H1 (cell line): ENCODE results near the gene UNC13C. TPM values are rescaled to one million over a fixed set of nuclear protein-coding genes. Genes with fewer than 3 reads are reported as not detected.

Experiments used
- CTCF ChIA-PET: fragments of 300-600 bp; sonication (Branson Sonifier 250); formaldehyde crosslinking; loops from one replicate; lab custom pipeline; 2021; ENCODE audit not compliant: partially characterized antibody; lab: Charles Lee
- POLR2A ChIA-PET: fragments of 300-600 bp; sonication (Branson Sonifier 250); formaldehyde crosslinking; loops from one replicate; lab custom pipeline; 2021; ENCODE audit warnings: inconsistent platforms; ENCODE audit not compliant: partially characterized antibody; lab: Charles Lee
- DNase-seq, 2 experiments: peaks; one replicate each; pipeline versions ENCODE4 v3.0.0 to v3.0.0-alpha.2; 2010 to 2022; ENCODE audit warnings: low spot score in 2 of 2, low read depth in 1 of 2, mixed read lengths in 1 of 2
- FAIRE-seq: peaks from 2 replicates; lab custom pipeline; 2011; peaks lifted over from hg19 to GRCh38; lab: Jason Lieb, UNC
- H2AFZ ChIP-seq: 2 replicates; pipeline ENCODE4 v1.8.1; 2012; ENCODE audit warnings: low read length, inconsistent platforms
- H2AK5ac ChIP-seq: 2 replicates; pipeline ENCODE4 v1.6.1; 2013; ENCODE audit warnings: low read depth, low read length
- H2BK120ac ChIP-seq: replicated peaks from 2 replicates; pipeline ENCODE3; 2013; ENCODE audit warnings: low read depth, low read length, inconsistent platforms
- H2BK12ac ChIP-seq: 2 replicates; pipeline ENCODE4 v1.6.1; 2013; ENCODE audit warnings: low read depth, low read length
- H2BK15ac ChIP-seq: 2 replicates; pipeline ENCODE4 v1.6.1; 2013; ENCODE audit warnings: low read length
- H2BK20ac ChIP-seq: 2 replicates; pipeline ENCODE4 v1.6.1; 2013; ENCODE audit warnings: low read length
- H2BK5ac ChIP-seq: 2 replicates; pipeline ENCODE4 v1.6.1; 2013; ENCODE audit warnings: low read depth, low read length
- H3K14ac ChIP-seq: 2 replicates; pipeline ENCODE4 v1.6.1; 2013; ENCODE audit warnings: inconsistent platforms; ENCODE audit not compliant: insufficient read length
- H3K18ac ChIP-seq: 2 replicates; pipeline ENCODE4 v1.6.1; 2013; ENCODE audit warnings: low read length; ENCODE audit errors: extremely low read depth
- H3K23ac ChIP-seq: 2 replicates; pipeline ENCODE4 v1.6.1; 2013; ENCODE audit warnings: inconsistent platforms; ENCODE audit not compliant: insufficient read length
- H3K23me2 ChIP-seq: 2 replicates; pipeline ENCODE4 v1.6.1; 2013; ENCODE audit warnings: low read depth, low read length
- H3K27ac ChIP-seq: 2 replicates; pipeline ENCODE4 v1.6.1; 2011; ENCODE audit warnings: low read depth, low read length, inconsistent platforms
- H3K27me3 ChIP-seq, 4 experiments: replicated peaks in 1 of 4; 1 replicate in 1 of 4; 2 replicates in 3 of 4; pipeline versions ENCODE4 v1.6.1 to v1.8.1; 2011 to 2013; ENCODE audit warnings: low read length in 3 of 4, mild to moderate bottlenecking in 3 of 4, inconsistent platforms in 2 of 4, mixed read lengths in 2 of 4, moderate library complexity in 1 of 4; ENCODE audit not compliant: control insufficient read depth in 3 of 4, insufficient read depth in 3 of 4; ENCODE audit errors: extremely low read depth in 1 of 4
- H3K36me3 ChIP-seq, 4 experiments: 2 replicates each; pipeline versions ENCODE4 v1.6.1 to v1.8.1; 2011 to 2013; ENCODE audit warnings: mild to moderate bottlenecking in 4 of 4, low read length in 3 of 4, moderate library complexity in 2 of 4, control low read depth in 1 of 4, inconsistent platforms in 1 of 4; ENCODE audit not compliant: insufficient read depth in 4 of 4, control insufficient read depth in 2 of 4
- H3K4ac ChIP-seq: replicated peaks from 2 replicates; pipeline ENCODE3; 2013; ENCODE audit warnings: low read length, low read depth, mixed read lengths, inconsistent platforms; ENCODE audit not compliant: insufficient read length
- H3K4me1 ChIP-seq, 4 experiments: replicated peaks in 1 of 4; 1 replicate in 1 of 4; 2 replicates in 3 of 4; pipeline versions ENCODE4 v1.6.1 to v1.8.1; 2011 to 2013; ENCODE audit warnings: low read length in 3 of 4, inconsistent platforms in 2 of 4, mixed read lengths in 1 of 4; ENCODE audit not compliant: insufficient read depth in 4 of 4, control insufficient read depth in 3 of 4
- H3K4me2 ChIP-seq, 2 experiments: 2 replicates each; pipeline versions ENCODE4 v1.6.1 to v1.8.1; 2011 to 2013; ENCODE audit warnings: low read depth in 2 of 2, low read length in 2 of 2, control low read depth in 1 of 2, inconsistent platforms in 1 of 2, mild to moderate bottlenecking in 1 of 2; ENCODE audit not compliant: insufficient read depth in 1 of 2
- H3K4me3 ChIP-seq, 4 experiments: fragments of 200-600, 300-600 bp in 1 of 4; sonication (generic), shearing (Covaris generic), sonication (Bioruptor Twin) in 1 of 4; 2 replicates each; pipeline versions ENCODE4 v1.5.1 to v1.8.1; 2011 to 2016; ENCODE audit warnings: low read length in 4 of 4, low read depth in 3 of 4, control low read depth in 2 of 4, inconsistent platforms in 2 of 4, mild to moderate bottlenecking in 2 of 4, mixed read lengths in 1 of 4, moderate library complexity in 1 of 4; ENCODE audit not compliant: insufficient read depth in 2 of 4; ENCODE audit errors: extremely low read depth in 1 of 4
- H3K56ac ChIP-seq: replicated peaks from 2 replicates; pipeline ENCODE3; 2013; ENCODE audit warnings: low read depth, mild to moderate bottlenecking, mixed read lengths, low read length, inconsistent platforms; ENCODE audit not compliant: insufficient read length
- H3K79me1 ChIP-seq: 2 replicates; pipeline ENCODE4 v1.6.1; 2013; ENCODE audit warnings: low read depth, low read length, control low read depth
- H3K79me2 ChIP-seq, 2 experiments: 2 replicates each; pipeline versions ENCODE4 v1.6.1 to v1.8.1; 2012 to 2013; ENCODE audit warnings: low read length in 2 of 2, mild to moderate bottlenecking in 2 of 2, inconsistent platforms in 1 of 2; ENCODE audit not compliant: insufficient read depth in 2 of 2, control insufficient read depth in 1 of 2
- H3K9ac ChIP-seq, 4 experiments: replicated peaks in 1 of 4; 1 replicate in 1 of 4; 2 replicates in 3 of 4; pipeline versions ENCODE4 v1.6.1 to v1.8.1; 2011 to 2013; ENCODE audit warnings: low read depth in 3 of 4, low read length in 3 of 4, control low read depth in 2 of 4, mild to moderate bottlenecking in 2 of 4, moderate library complexity in 2 of 4, inconsistent platforms in 1 of 4; ENCODE audit errors: extremely low read depth in 1 of 4
- H3K9me3 ChIP-seq, 2 experiments: 2 replicates each; pipeline versions ENCODE4 v1.6.1 to v1.8.1; 2012 to 2013; ENCODE audit warnings: mild to moderate bottlenecking in 2 of 2, moderate library complexity in 2 of 2, control low read depth in 1 of 2, inconsistent platforms in 1 of 2, low read depth in 1 of 2, low read length in 1 of 2, mixed read lengths in 1 of 2; ENCODE audit not compliant: insufficient read depth in 2 of 2
- H4K20me1 ChIP-seq, 2 experiments: replicated peaks in 1 of 2; 2 replicates each; pipeline versions ENCODE3 to v1.8.1; 2011 to 2013; ENCODE audit warnings: inconsistent platforms in 2 of 2, low read length in 2 of 2, mild to moderate bottlenecking in 1 of 2; ENCODE audit not compliant: insufficient read depth in 2 of 2, control insufficient read depth in 1 of 2
- H4K5ac ChIP-seq: 2 replicates; pipeline ENCODE4 v1.6.1; 2013; ENCODE audit warnings: low read length, low read depth, mixed read lengths, inconsistent platforms; ENCODE audit not compliant: insufficient read length
- H4K8ac ChIP-seq: 2 replicates; pipeline ENCODE4 v1.8.0; 2013; ENCODE audit warnings: mild to moderate bottlenecking, moderate library complexity, low read length, inconsistent platforms; ENCODE audit not compliant: insufficient read depth; ENCODE audit errors: extremely low read depth
- H4K91ac ChIP-seq: replicated peaks from 2 replicates; pipeline ENCODE3; 2013; ENCODE audit warnings: low read length, mixed read lengths, inconsistent platforms; ENCODE audit not compliant: insufficient read length
- ASH2L ChIP-seq: fragments of 200-600, 300-600 bp; sonication (generic); IDR thresholded peaks from one replicate; pipeline ENCODE4 v1.7.1; 2017; ENCODE audit warnings: low read length
- ATF2 ChIP-seq: IDR thresholded peaks from 2 replicates; pipeline ENCODE4 v1.6.1; 2012; ENCODE audit warnings: low read length, inconsistent platforms
- CBX8 ChIP-seq: fragments of 300-800, 300-1000 bp; sonication (generic); IDR thresholded peaks from 2 replicates; pipeline ENCODE4 v1.7.1; 2016; ENCODE audit warnings: low read depth, low read length, borderline replicate concordance
- CHD1 ChIP-seq: IDR thresholded peaks from 2 replicates; pipeline ENCODE4 v1.6.1; 2012; ENCODE audit warnings: low read depth, low read length, improper control_type of control experiment
- E2F6 ChIP-seq: IDR thresholded peaks from 2 replicates; pipeline ENCODE4 v1.6.1; 2012; ENCODE audit warnings: inconsistent platforms
- JUN ChIP-seq: IDR thresholded peaks from 2 replicates; pipeline ENCODE4 v1.6.1; 2011; ENCODE audit warnings: low read depth, mild to moderate bottlenecking, improper control_type of control experiment, low read length
- KDM1A ChIP-seq: fragments of 200-600, 300-600 bp; sonication (generic); IDR thresholded peaks from 2 replicates; pipeline ENCODE4 v1.7.1; 2016; ENCODE audit warnings: mild to moderate bottlenecking, low read length, borderline replicate concordance
- PHF8 ChIP-seq: fragments of 200-600 bp; sonication (generic); conservative IDR thresholded peaks from 2 replicates; pipeline ENCODE4 v1.7.1; 2012; ENCODE audit warnings: low read depth, mild to moderate bottlenecking, inconsistent platforms, low read length, moderate library complexity
- POU5F1 ChIP-seq: IDR thresholded peaks from 2 replicates; pipeline ENCODE4 v1.6.1; 2011; ENCODE audit warnings: low read depth, mild to moderate bottlenecking, low read length, moderate library complexity
- RFX5 ChIP-seq: IDR thresholded peaks from 2 replicates; pipeline ENCODE4 v1.6.1; 2011; ENCODE audit warnings: low read depth, low read length, improper control_type of control experiment, borderline replicate concordance
- SIRT6 ChIP-seq: IDR thresholded peaks from one replicate; pipeline ENCODE4 v1.7.1; 2012; ENCODE audit warnings: low read length, inconsistent platforms
- SIX5 ChIP-seq: IDR thresholded peaks from 2 replicates; pipeline ENCODE4 v1.6.1; 2011; ENCODE audit warnings: mild to moderate bottlenecking, low read depth, low read length
- TAF1 ChIP-seq: IDR thresholded peaks from 2 replicates; pipeline ENCODE4 v1.6.1; 2011; ENCODE audit warnings: mild to moderate bottlenecking, low read depth, low read length
- WGBS, 2 experiments: shearing (Covaris generic) in 1 of 2; methylation state at CpG; one replicate each; pipeline versions ENCODE4 v1.1.6 to v1.1.7; 2013 to 2015; ENCODE audit warnings: low lambda C conversion rate in 2 of 2, mixed read lengths in 2 of 2, inconsistent platforms in 1 of 2, low coverage in 1 of 2, missing lambda C conversion rate in 1 of 2; ENCODE audit not compliant: insufficient replicate concordance in 2 of 2, insufficient coverage in 1 of 2, insufficient read length in 1 of 2; ENCODE audit errors: extremely low coverage in 1 of 2, missing lambda C conversion rate in 1 of 2; 5-methylcytosine and 5-hydroxymethylcytosine counted together
- polyA plus RNA-seq, 7 experiments: library from polyadenylated mRNA; depleted of rRNA in 3 of 7; stranded (reverse) in 5 of 7; unstranded in 2 of 7; fragments of >200 nt in 5 of 7; fragments of 200-250 nt in 2 of 7; gene quantifications; 1 replicate in 5 of 7; 2 replicates in 1 of 7; 4 replicates in 1 of 7; pipeline versions ENCODE4 v1.2.1 to v1.2.3, GENCODE V29; 2011 to 2013; ENCODE audit warnings: missing spikeins in 2 of 7, mixed read lengths in 2 of 7
- total RNA-seq: library from RNA; stranded (reverse); fragmentation: NEBNext Ultra II Directional; extraction: Animal tissue kit (Norgen Biotek cat#: 25700); gene quantifications from 2 replicates; pipeline ENCODE4 v1.2.1, GENCODE V29; 2021

The UNC13C gene
- total and polyA plus RNA-seq, 2 of the 8 experiments (the other 6 are each of a cell fraction or from before 2014, with no cell fraction given): 0.02 to 0.13 TPM

- Histone ChIP-seq H4K8ac (no peak overlapping the region), H2BK15ac (no peak overlapping the region), H3K27me3 (no peaks in the 10 kb centered on the region), H3K23ac (no peak overlapping the region), H3K9ac (no peak overlapping the region), H3K4me2 (no peak overlapping the region), H3K4me1 (no peaks in the 10 kb centered on the region), H3K4ac (no peak overlapping the region), H2BK5ac (no peak overlapping the region), H3K79me1 (no peaks in the 10 kb centered on the region), H2BK120ac (no peak overlapping the region), H2BK20ac (no peak overlapping the region), H3K27ac (no peak overlapping the region), H3K4me3 (no peak overlapping the region), H2AFZ (no peak overlapping the region), H4K20me1 (no peaks in the 10 kb centered on the region), H3K36me3 (no peaks in the 10 kb centered on the region), H3K9me3 (peaks cover 2 to 9% of the 10 kb centered on the region in 2 experiments; a peak in 1 of 4 replicates), H3K79me2 (no peaks in the 10 kb centered on the region), H4K91ac (no peak overlapping the region), H3K14ac (no peak overlapping the region), H2BK12ac (no peak overlapping the region), H3K56ac (no peak overlapping the region), H3K18ac (no peak overlapping the region), H3K23me2 (no peaks in the 10 kb centered on the region), H2AK5ac (no peak overlapping the region), H4K5ac (no peak overlapping the region)
- POLR2A ChIA-PET: no interaction called here
- DNase-seq (no peak), FAIRE-seq (no peak)
- CTCF ChIA-PET: interaction anchor here (0.5 kb wide), 1 partner anchor 195 kb away, joined by 3 read pairs; no protein-coding TSS in a partner anchor
- 69% methylated on average over 6 of the region's 6 CpGs; no CpG with 5 or more reads in 1 of the 2 experiments for WGBS, 2 experiments
- TF ChIP-seq POU5F1: no peak
- TF ChIP-seq TAF1: no peak
- TF ChIP-seq KDM1A: no peak
- TF ChIP-seq CBX8: no peak
- no peak for TF ChIP-seq E2F6
- no peak for TF ChIP-seq RFX5
- TF ChIP-seq JUN: no peak
- no peak for TF ChIP-seq CHD1
- no peak for TF ChIP-seq ASH2L
- TF ChIP-seq ATF2: no peak
- no peak for TF ChIP-seq SIX5
- TF ChIP-seq PHF8: no peak
- TF ChIP-seq SIRT6: no peak
Observed at GRCh38 chr15:54256190-54256589, 277.9 kb downstream of the UNC13C start.
